GM10248 (cell line): ENCODE data around the gene BUD23.

Experiments used
- CTCF ChIA-PET: fragments of 300-600 bp; sonication (Branson Sonifier 250); formaldehyde crosslinking; extraction: SDS; loops from one replicate; lab custom pipeline; 2021; ENCODE audit warnings: antibody characterized with exemption; lab: Yijun Ruan, JAX
- POLR2A ChIA-PET: fragments of 350-650 bp; sonication (Branson Sonifier 250); formaldehyde crosslinking; extraction: SDS; loops from one replicate; lab custom pipeline; 2020; ENCODE audit warnings: antibody characterized with exemption; lab: Yijun Ruan, JAX
- DNase-seq: peaks from one replicate; pipeline ENCODE4 v3.0.0; 2012; ENCODE audit errors: extremely low spot score
- TF ChIP-seq, protein P1 (sequence below): IDR thresholded peaks from 2 replicates; pipeline ENCODE4 v1.5.1; 2012; ENCODE audit warnings: mild to moderate bottlenecking, low read depth; ENCODE audit errors: extremely low read depth, missing control alignments, control extremely low read depth

Gene BUD23

DNA sequence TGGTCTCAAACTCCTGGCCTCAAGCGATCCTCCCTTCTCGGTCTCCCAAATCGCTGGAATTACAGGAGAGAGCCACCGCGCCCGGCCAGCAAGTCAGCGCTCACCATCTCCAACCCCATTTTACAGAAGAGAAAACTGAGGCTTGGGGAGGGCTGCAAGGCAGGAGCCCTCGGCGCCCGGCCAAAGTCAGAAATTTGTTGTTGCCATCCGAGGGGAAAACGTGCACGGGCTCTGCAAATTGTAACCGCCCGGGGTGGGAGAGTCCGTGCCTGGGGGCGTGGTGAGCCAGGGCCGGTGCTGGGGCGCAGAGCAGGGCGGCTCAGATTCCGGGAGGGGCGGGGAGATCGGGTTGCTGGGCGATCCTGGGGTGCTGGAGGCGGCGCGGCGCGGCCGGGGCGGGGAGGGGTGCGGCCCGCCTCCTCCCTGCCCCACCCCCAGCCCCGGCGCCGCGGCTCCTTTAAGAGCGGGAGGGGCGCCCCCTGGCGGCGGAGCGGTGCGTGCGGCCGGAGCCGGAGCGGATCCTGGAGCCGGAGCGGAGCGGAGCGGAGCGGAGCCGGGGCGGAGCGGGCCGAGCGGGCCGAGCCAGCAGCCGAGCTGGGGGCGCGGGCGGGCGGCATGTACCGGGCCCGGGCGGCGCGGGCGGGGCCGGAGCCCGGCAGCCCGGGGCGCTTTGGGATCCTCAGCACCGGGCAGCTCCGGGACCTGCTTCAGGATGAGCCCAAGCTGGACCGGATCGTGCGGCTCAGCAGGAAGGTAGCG is 15.9 kb upstream of the BUD23 start, which contains the start of gene VPS37D:
Gene VPS37D (plus strand): TSS at position 488 of the 759 bp plus-strand sequence. CDS start 128 bp downstream, at position 616.
- POLR2A ChIA-PET = no interaction called here
- DNase-seq = peak; percentile 98
- CTCF ChIA-PET = interaction anchor here (0.7 to 2.1 kb wide), 12 partner anchors 9 to 131 kb away, joined by 3 to 7 read pairs (median 3); no protein-coding TSS in a partner anchor
- TF ChIP-seq, protein P1, sequence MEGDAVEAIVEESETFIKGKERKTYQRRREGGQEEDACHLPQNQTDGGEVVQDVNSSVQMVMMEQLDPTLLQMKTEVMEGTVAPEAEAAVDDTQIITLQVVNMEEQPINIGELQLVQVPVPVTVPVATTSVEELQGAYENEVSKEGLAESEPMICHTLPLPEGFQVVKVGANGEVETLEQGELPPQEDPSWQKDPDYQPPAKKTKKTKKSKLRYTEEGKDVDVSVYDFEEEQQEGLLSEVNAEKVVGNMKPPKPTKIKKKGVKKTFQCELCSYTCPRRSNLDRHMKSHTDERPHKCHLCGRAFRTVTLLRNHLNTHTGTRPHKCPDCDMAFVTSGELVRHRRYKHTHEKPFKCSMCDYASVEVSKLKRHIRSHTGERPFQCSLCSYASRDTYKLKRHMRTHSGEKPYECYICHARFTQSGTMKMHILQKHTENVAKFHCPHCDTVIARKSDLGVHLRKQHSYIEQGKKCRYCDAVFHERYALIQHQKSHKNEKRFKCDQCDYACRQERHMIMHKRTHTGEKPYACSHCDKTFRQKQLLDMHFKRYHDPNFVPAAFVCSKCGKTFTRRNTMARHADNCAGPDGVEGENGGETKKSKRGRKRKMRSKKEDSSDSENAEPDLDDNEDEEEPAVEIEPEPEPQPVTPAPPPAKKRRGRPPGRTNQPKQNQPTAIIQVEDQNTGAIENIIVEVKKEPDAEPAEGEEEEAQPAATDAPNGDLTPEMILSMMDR = peak; percentile 97

DNA sequence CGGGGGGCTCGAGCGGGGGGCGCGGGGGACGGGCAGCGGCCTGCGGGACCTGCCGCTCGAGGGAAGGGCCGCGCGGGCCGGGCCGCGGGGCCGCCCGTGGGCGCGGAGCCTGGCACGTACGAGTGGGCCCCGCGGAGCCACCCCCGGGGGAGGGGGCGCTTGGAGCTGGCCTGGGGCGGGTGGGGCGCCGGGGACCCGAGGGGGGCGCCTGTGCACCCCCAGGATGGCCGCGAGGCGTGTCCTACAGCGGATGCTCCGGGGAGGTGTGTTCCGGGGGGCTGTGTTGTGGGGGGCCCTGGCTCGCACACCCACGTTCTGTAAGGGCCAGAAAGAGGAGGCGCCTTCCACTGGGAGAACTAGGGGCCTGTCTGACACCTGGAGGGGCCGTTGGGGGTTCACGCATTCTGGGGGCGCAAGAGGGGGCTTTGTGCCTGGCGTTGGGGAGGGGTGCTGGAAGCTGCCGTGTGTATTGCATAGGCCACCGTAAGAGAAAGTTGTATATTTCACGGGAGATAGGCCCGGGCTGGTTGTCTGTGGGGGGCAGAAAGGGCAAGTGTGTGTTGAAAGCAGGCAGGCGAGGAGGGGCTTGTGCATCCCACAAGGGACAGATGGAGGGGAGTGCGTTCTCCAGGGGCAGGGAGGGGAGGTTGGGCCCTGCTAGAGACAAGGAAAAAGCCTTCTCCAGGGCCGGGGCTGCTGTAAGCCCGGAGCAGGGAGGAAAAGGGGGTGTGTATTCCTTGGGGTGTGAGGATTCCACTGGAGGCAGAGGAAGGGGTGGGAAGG is 15.1 kb upstream of the BUD23 start:
- TF ChIP-seq, protein P1 = no peak
- POLR2A ChIA-PET = no interaction called here
- no peak for DNase-seq
- CTCF ChIA-PET = interaction anchor here (0.7 to 2.1 kb wide), 12 partner anchors 8 to 132 kb away, joined by 3 to 7 read pairs (median 3); no protein-coding TSS in a partner anchor

DNA sequence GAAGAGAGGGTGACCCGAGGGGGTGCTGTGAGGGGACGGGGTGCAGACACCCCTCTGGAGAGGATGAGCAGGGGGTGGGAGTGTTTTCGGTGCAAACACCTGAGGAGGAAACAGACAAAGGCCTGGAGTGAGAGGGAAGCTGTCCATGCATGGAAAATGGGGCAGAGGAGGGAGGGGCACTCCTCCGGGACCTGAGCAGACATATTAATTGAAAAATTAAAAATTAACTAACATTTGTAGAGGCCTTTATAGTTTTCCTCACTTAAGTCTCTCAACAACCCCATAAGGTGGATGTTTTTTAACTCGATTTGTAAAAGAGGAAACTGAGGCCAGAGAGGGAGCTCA is 14.5 kb upstream of the BUD23 start:
- ChIA-PET POLR2A (no interaction called here), CTCF (interaction anchor here (0.9 to 2.1 kb wide), 4 partner anchors 23 to 62 kb away, joined by 3 to 7 read pairs (median 4); no protein-coding TSS in a partner anchor)

DNA sequence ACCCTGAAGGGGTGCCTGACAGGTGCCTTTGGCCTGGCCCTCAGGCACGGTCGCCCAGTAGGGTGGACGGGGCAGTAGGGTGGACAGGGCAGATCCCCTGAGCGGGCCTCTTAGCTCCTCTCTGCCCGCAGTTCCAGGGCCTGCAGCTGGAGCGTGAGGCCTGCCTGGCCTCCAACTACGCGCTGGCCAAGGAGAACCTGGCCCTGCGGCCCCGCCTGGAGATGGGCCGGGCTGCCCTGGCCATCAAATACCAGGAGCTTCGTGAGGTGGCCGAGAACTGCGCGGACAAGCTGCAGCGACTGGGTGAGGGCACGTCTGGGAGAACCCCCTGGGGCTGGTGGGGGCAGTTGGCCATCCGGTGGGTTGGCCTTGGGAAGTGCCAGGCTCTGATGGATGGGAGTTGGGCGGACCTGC is 14.1 kb upstream of the BUD23 start:
- ChIA-PET CTCF (interaction anchor here (0.9 to 2.1 kb wide), 3 partner anchors 23 to 62 kb away, joined by 3 to 7 read pairs (median 4); no protein-coding TSS in a partner anchor), POLR2A (no interaction called here)
- TF ChIP-seq, protein P1 = no peak
- no peak for DNase-seq

More for the DNA sequence above, 14.5 kb upstream of the BUD23 start:
- TF ChIP-seq, protein P1 = no peak
- DNase-seq = no peak

DNA sequence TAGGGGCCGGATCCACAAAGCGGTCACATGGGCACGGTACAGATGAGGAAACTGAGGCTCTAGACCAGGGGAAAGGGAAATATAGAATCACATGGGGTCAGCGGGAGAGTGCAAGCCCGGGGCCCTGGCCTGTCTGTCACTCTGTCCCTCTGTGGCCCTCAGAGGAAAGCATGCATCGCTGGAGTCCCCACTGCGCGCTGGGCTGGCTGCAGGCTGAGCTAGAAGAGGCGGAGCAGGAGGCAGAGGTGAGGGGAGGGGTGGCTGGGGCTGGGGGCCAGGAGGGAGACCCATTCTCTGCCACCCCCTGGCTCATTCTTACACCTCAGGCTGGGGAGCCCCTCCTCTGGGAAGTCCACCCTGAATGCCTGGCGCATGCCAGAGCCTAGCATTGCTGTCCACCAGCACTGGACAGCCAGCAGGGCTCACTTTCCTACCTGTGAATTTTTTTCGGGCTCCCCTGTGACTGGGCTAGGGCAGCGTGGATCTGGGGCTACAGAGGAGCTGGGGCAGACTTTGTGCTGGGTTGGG is 13.5 kb upstream of the BUD23 start:
- ChIA-PET POLR2A (interaction anchor here (0.6 kb wide), 1 partner anchor 28 kb away, joined by 4 read pairs; no protein-coding TSS in a partner anchor), CTCF (interaction anchor here (0.9 to 1.4 kb wide), 3 partner anchors 22 to 218 kb away, joined by 3 to 4 read pairs (median 3); no protein-coding TSS in a partner anchor)

More for the DNA sequence above, 13.5 kb upstream of the BUD23 start:
- DNase-seq = no peak
- TF ChIP-seq, protein P1 = no peak
